GM12878 (cell line): ENCODE measurements around the gene ARL11. TPM values are rescaled to one million over a fixed set of nuclear protein-coding genes. Genes with fewer than 3 reads are reported as not detected.

ENCODE experiments used
- ATAC-seq: fragments of 200-7000 bp; cut with Tn5 transposase; 3 replicates; pipeline ENCODE4 v1.9.1; 2020; ENCODE audit warnings: mild to moderate bottlenecking, moderate library complexity
- BruUV-seq: library from RNA; stranded (reverse); fragments of 400-500 nt; replicated peaks from 2 replicates; lab custom pipeline; 2021; lab: Mats Ljungman, UMichigan
- CTCF ChIA-PET: fragments of 300-600 bp; sonication (Branson Sonifier 250); formaldehyde crosslinking; extraction: SDS; loops from one replicate; lab custom pipeline; 2021; ENCODE audit warnings: inconsistent platforms; lab: Yijun Ruan, JAX
- POLR2A ChIA-PET: fragments of 350-600 bp; formaldehyde crosslinking; extraction: SDS; loops from one replicate; lab custom pipeline; 2021; ENCODE audit warnings: inconsistent platforms; lab: Charles Lee
- RAD21 ChIA-PET: fragments of 300-600 bp; sonication (Branson Sonifier 250); formaldehyde crosslinking; loops from one replicate; lab custom pipeline; 2023; ENCODE audit warnings: antibody characterized with exemption; ENCODE audit not compliant: unreplicated experiment; lab: Charles Lee
- SMC1A ChIA-PET: fragments of 300-600 bp; sonication (Branson Sonifier 250); formaldehyde crosslinking; loops from one replicate; lab custom pipeline; 2023; ENCODE audit not compliant: unreplicated experiment, uncharacterized antibody; lab: Charles Lee
- DNase-seq: peaks from one replicate; pipeline ENCODE4 v3.0.0-alpha.2; 2011; ENCODE audit warnings: low read depth, low spot score
- FAIRE-seq: peaks from 3 replicates; lab custom pipeline; 2011; peaks lifted over from hg19 to GRCh38; lab: Jason Lieb, UNC
- H2AFZ ChIP-seq: 2 replicates; pipeline ENCODE4 v1.6.0; 2011; ENCODE audit warnings: low read depth, low read length, control low read depth; ENCODE audit not compliant: control insufficient read depth
- H3K27ac ChIP-seq: 2 replicates; pipeline ENCODE4 v1.5.1; 2011; ENCODE audit warnings: control low read depth; ENCODE audit not compliant: control insufficient read depth, insufficient read depth
- H3K27me3 ChIP-seq, 2 experiments: replicated peaks in 1 of 2; 2 replicates each; pipeline versions ENCODE4 v1.6.0 to v1.6.1; 2011; ENCODE audit warnings: low read length in 1 of 2; ENCODE audit not compliant: control insufficient read depth in 2 of 2, insufficient read depth in 2 of 2
- H3K36me3 ChIP-seq, 2 experiments: 2 replicates each; pipeline ENCODE4 v1.5.1; 2011; ENCODE audit warnings: low read length in 1 of 2; ENCODE audit not compliant: control insufficient read depth in 2 of 2, insufficient read depth in 2 of 2
- H3K4me1 ChIP-seq: 2 replicates; pipeline ENCODE4 v1.6.1; 2011; ENCODE audit warnings: mild to moderate bottlenecking, low read length, moderate library complexity, mixed read lengths; ENCODE audit not compliant: control insufficient read depth, insufficient read depth
- H3K4me2 ChIP-seq: 2 replicates; pipeline ENCODE4 v1.6.0; 2011; ENCODE audit warnings: control low read depth; ENCODE audit not compliant: control insufficient read depth, insufficient read depth
- H3K4me3 ChIP-seq: fragments of 200-600 bp; sonication (generic); 2 replicates; pipeline ENCODE4 v1.5.1; 2016
- H3K79me2 ChIP-seq: 2 replicates; pipeline ENCODE4 v1.6.0; 2011; ENCODE audit warnings: low read length; ENCODE audit not compliant: control insufficient read depth, insufficient read depth
- H3K9ac ChIP-seq: 2 replicates; pipeline ENCODE4 v1.8.0; 2011; ENCODE audit warnings: low read length, control low read depth, mixed read lengths; ENCODE audit not compliant: control insufficient read depth, insufficient read depth
- H3K9me3 ChIP-seq: replicated peaks from 3 replicates; pipeline ENCODE4 v1.5.1; 2011; ENCODE audit warnings: mild to moderate bottlenecking, low read length; ENCODE audit not compliant: control insufficient read depth, insufficient read depth
- H4K20me1 ChIP-seq: 2 replicates; pipeline ENCODE4 v1.6.0; 2011; ENCODE audit not compliant: control insufficient read depth, insufficient read depth
- ATF7 ChIP-seq: fragments of 450-650 bp; IDR thresholded peaks from 2 replicates; pipeline ENCODE4 v1.6.1; 2016; ENCODE audit warnings: low read depth, mild to moderate bottlenecking
- BCL11A ChIP-seq: IDR thresholded peaks from 2 replicates; pipeline ENCODE4 v1.6.1; 2011; ENCODE audit warnings: low read depth, low read length
- CREB1 ChIP-seq: IDR thresholded peaks from 2 replicates; pipeline ENCODE4 v1.6.1; 2012; ENCODE audit warnings: low read depth, mild to moderate bottlenecking, inconsistent platforms
- IRF4 ChIP-seq: IDR thresholded peaks from 2 replicates; pipeline ENCODE4 v1.6.1; 2011; ENCODE audit warnings: low read depth, low read length
- MTA2 ChIP-seq: fragments of 450-650 bp; IDR thresholded peaks from 2 replicates; pipeline ENCODE4 v1.6.1; 2016; ENCODE audit warnings: low read depth, mild to moderate bottlenecking, moderate library complexity
- MYB ChIP-seq: fragments of 150-350 bp; IDR thresholded peaks from 2 replicates; pipeline ENCODE4 v1.6.1; 2014; ENCODE audit warnings: mild to moderate bottlenecking, low read depth, low read length, borderline replicate concordance
- NRF1 ChIP-seq: conservative IDR thresholded peaks from 2 replicates; pipeline ENCODE4 v1.6.1; 2011; ENCODE audit warnings: mild to moderate bottlenecking, low read depth, low read length, improper control_type of control experiment
- POLR2AphosphoS5 ChIP-seq: IDR thresholded peaks from 2 replicates; pipeline ENCODE4 v1.6.1; 2011; ENCODE audit warnings: mild to moderate bottlenecking, low read length, inconsistent platforms
- YY1 ChIP-seq: IDR thresholded peaks from 2 replicates; pipeline ENCODE4 v1.6.1; 2011; ENCODE audit warnings: low read depth, mild to moderate bottlenecking, low read length
- ZZZ3 ChIP-seq: IDR thresholded peaks from 2 replicates; pipeline ENCODE4 v1.6.1; 2011; ENCODE audit warnings: low read depth; ENCODE audit not compliant: control insufficient read depth, insufficient read length
- WGBS: methylation state at CpG from one replicate; pipeline ENCODE4 v1.1.6; 2016; ENCODE audit warnings: low lambda C conversion rate; ENCODE audit not compliant: insufficient replicate concordance, insufficient coverage; ENCODE audit errors: missing lambda C conversion rate; 5-methylcytosine and 5-hydroxymethylcytosine counted together
- in situ Hi-C: fragments of 300-500 bp; cut with MboI; formaldehyde crosslinking; loops from 9 replicates; pipeline ENCODE4 v1.14.3; 2018; ENCODE audit warnings: mixed read lengths
- intact Hi-C: fragments of 100-400 bp; cut with micrococcal nuclease; formaldehyde crosslinking; loops from one replicate; pipeline ENCODE4 v1.14.2; 2022; ENCODE audit not compliant: unreplicated experiment
- polyA plus RNA-seq, 11 experiments: library from polyadenylated mRNA; depleted of rRNA in 4 of 11; unstranded in 6 of 11; stranded (reverse) in 5 of 11; fragments of >200 nt; fragmentation: Nextera tagmentation in 4 of 11; fragmentation: Illumina TruSeq in 1 of 11; extraction: Ambion mirVana in 4 of 11; extraction: Trizol in 1 of 11; gene quantifications; 1 replicate in 1 of 11; 2 replicates in 10 of 11; pipeline versions ENCODE4 v1.2.1 to v1.2.3, GENCODE V29; 2011 to 2016; ENCODE audit warnings: inconsistent platforms in 2 of 11, missing spikeins in 2 of 11, low read depth in 1 of 11
- total RNA-seq, 4 experiments: library from RNA; depleted of rRNA in 3 of 4; stranded (reverse); fragments of >200 nt in 3 of 4; fragmentation: Illumina TruSeq in 1 of 4; extraction: Trizol in 1 of 4; gene quantifications; 2 replicates each; pipeline versions ENCODE4 v1.2.1 to v1.2.3, GENCODE V29; 2013 to 2021
- TF ChIP-seq, protein P1 (sequence below): IDR thresholded peaks from 2 replicates; pipeline ENCODE4 v1.6.1; 2011; ENCODE audit warnings: low read depth, low read length, improper control_type of control experiment, borderline replicate concordance
- TF ChIP-seq, protein P2 (sequence below): fragments of 450-650 bp; IDR thresholded peaks from 2 replicates; pipeline ENCODE4 v1.6.1; 2017; ENCODE audit warnings: mild to moderate bottlenecking, low read depth, inconsistent platforms; ENCODE audit not compliant: poor library complexity, severe bottlenecking
- TF ChIP-seq, protein P3 (sequence below): fragments of 450-650 bp; IDR thresholded peaks from 2 replicates; pipeline ENCODE4 v1.6.1; 2018; ENCODE audit warnings: borderline replicate concordance, mild to moderate bottlenecking; ENCODE audit not compliant: partially characterized antibody
- TF ChIP-seq, protein P4 (sequence below): fragments of 450-650 bp; IDR thresholded peaks from 2 replicates; pipeline ENCODE4 v1.6.1; 2016; ENCODE audit warnings: mild to moderate bottlenecking

The ARL11 gene
- total and polyA plus RNA-seq, 10 of the 15 experiments (the other 5 are each of a cell fraction or from before 2014, with no cell fraction given), result 2.0 to 7.2 (median 4.4) TPM

DNA sequence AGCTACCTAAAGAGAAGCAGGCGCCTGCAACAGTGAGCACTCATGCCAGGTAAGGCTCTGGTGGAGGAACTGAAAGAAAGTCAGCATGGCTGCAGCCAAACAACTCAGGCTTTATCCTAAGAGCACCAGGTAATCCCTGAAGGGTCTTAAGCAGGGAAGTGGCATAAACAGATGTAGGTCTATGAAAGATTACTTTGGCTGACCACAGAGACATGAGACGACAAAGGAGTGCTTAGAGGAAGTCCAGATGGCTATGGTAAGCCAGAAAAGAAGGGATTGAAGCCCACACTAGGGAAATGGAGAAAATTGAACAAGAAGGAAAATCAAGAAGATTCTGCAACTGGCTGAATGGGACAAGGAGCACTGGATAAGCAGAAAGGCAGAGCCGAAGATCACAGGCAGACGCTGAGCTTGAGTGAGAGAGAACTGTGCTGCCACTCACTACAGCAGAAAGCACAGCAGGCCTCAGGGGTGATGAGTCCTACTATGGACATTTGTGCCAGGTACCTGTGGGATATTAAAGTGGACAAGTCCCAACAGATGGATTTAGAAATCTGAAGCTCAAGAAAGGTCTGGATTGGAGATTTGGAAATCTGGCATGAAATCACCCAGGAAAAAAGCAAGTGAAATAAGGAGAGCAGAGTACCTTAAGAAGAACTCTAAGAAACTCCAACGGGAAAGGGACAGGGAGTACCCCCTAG lies 47.2 kb upstream of the ARL11 start:
- Histone ChIP-seq H3K4me2 (no peak overlapping the region; the same call in 1 of the 2 replicates), H4K20me1 (no peaks in the 10 kb centered on the region), H3K4me3 (no peak overlapping the region), H3K27me3 (no peaks in the 10 kb centered on the region), H3K9ac (no peak overlapping the region), H3K36me3 (peaks cover 0 to 3% of the 10 kb centered on the region in 2 experiments; a peak in 1 of 4 replicates), H3K9me3 (no peaks in the 10 kb centered on the region), H3K27ac (no peak overlapping the region), H3K4me1 (no peaks in the 10 kb centered on the region; the same call in 1 of the 2 replicates), H3K79me2 (peaks cover 3% of the 10 kb centered on the region), H2AFZ (no peak overlapping the region)
- FAIRE-seq, result no peak
- BruUV-seq, result no TSS peak
- no peak for TF ChIP-seq YY1
- TF ChIP-seq MTA2, result no peak
- no peak for TF ChIP-seq CREB1
- TF ChIP-seq, protein P1, sequence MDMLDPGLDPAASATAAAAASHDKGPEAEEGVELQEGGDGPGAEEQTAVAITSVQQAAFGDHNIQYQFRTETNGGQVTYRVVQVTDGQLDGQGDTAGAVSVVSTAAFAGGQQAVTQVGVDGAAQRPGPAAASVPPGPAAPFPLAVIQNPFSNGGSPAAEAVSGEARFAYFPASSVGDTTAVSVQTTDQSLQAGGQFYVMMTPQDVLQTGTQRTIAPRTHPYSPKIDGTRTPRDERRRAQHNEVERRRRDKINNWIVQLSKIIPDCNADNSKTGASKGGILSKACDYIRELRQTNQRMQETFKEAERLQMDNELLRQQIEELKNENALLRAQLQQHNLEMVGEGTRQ, result no peak
- TF ChIP-seq, protein P2, sequence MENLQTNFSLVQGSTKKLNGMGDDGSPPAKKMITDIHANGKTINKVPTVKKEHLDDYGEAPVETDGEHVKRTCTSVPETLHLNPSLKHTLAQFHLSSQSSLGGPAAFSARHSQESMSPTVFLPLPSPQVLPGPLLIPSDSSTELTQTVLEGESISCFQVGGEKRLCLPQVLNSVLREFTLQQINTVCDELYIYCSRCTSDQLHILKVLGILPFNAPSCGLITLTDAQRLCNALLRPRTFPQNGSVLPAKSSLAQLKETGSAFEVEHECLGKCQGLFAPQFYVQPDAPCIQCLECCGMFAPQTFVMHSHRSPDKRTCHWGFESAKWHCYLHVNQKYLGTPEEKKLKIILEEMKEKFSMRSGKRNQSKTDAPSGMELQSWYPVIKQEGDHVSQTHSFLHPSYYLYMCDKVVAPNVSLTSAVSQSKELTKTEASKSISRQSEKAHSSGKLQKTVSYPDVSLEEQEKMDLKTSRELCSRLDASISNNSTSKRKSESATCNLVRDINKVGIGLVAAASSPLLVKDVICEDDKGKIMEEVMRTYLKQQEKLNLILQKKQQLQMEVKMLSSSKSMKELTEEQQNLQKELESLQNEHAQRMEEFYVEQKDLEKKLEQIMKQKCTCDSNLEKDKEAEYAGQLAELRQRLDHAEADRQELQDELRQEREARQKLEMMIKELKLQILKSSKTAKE, result no peak
- no peak for TF ChIP-seq POLR2AphosphoS5
- TF ChIP-seq NRF1, result no peak
- no peak for TF ChIP-seq IRF4
- TF ChIP-seq, protein P3, sequence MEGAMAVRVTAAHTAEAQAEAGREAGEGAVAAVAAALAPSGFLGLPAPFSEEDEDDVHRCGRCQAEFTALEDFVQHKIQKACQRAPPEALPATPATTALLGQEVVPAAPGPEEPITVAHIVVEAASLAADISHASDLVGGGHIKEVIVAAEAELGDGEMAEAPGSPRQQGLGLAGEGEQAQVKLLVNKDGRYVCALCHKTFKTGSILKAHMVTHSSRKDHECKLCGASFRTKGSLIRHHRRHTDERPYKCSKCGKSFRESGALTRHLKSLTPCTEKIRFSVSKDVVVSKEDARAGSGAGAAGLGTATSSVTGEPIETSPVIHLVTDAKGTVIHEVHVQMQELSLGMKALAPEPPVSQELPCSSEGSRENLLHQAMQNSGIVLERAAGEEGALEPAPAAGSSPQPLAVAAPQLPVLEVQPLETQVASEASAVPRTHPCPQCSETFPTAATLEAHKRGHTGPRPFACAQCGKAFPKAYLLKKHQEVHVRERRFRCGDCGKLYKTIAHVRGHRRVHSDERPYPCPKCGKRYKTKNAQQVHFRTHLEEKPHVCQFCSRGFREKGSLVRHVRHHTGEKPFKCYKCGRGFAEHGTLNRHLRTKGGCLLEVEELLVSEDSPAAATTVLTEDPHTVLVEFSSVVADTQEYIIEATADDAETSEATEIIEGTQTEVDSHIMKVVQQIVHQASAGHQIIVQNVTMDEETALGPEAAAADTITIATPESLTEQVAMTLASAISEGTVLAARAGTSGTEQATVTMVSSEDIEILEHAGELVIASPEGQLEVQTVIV, result no peak
- TF ChIP-seq, protein P4, sequence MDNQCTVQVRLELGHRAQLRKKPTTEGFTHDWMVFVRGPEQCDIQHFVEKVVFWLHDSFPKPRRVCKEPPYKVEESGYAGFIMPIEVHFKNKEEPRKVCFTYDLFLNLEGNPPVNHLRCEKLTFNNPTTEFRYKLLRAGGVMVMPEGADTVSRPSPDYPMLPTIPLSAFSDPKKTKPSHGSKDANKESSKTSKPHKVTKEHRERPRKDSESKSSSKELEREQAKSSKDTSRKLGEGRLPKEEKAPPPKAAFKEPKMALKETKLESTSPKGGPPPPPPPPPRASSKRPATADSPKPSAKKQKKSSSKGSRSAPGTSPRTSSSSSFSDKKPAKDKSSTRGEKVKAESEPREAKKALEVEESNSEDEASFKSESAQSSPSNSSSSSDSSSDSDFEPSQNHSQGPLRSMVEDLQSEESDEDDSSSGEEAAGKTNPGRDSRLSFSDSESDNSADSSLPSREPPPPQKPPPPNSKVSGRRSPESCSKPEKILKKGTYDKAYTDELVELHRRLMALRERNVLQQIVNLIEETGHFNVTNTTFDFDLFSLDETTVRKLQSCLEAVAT, result no peak
- TF ChIP-seq MYB, result no peak
- TF ChIP-seq BCL11A, result no peak
- TF ChIP-seq ATF7, result no peak
- TF ChIP-seq ZZZ3, result no peak
- no peak for ATAC-seq
- 86% methylated on average over 5 of the region's 5 CpGs for WGBS
- POLR2A ChIA-PET, result no interaction called here
- no peak for DNase-seq
- SMC1A ChIA-PET, result no interaction called here
- in situ Hi-C loops (no loop called here), intact Hi-C loops (no loop called here)
- RAD21 ChIA-PET, result no interaction called here
- CTCF ChIA-PET, result no interaction called here
